WTC11 (cell line): ENCODE data around the gene FGF1.

ENCODE experiments used
- ATF3 ChIP-seq: sonication (generic); formaldehyde crosslinking; conservative IDR thresholded peaks from 2 replicates; pipeline ENCODE4 v1.8.1; 2022; ENCODE audit warnings: mild to moderate bottlenecking, missing genetic modification reagents
- ATF6 ChIP-seq: sonication (generic); formaldehyde crosslinking; IDR thresholded peaks from 2 replicates; pipeline ENCODE4 v1.8.1; 2023; ENCODE audit warnings: mild to moderate bottlenecking, missing genetic modification reagents
- CREB1 ChIP-seq: sonication (generic); formaldehyde crosslinking; IDR thresholded peaks from 2 replicates; pipeline ENCODE4 v1.8.0; 2023; ENCODE audit warnings: mild to moderate bottlenecking, missing genetic modification reagents
- CTCF ChIP-seq: fragments of 200-600 bp; IDR thresholded peaks from 2 replicates; pipeline ENCODE4 v1.8.0; 2022; ENCODE audit warnings: antibody characterized with exemption
- E2F1 ChIP-seq: sonication (generic); formaldehyde crosslinking; IDR thresholded peaks from 2 replicates; pipeline ENCODE4 v1.8.0; 2022; ENCODE audit warnings: mild to moderate bottlenecking, missing genetic modification reagents
- FOXJ3 ChIP-seq: sonication (generic); formaldehyde crosslinking; IDR thresholded peaks from 2 replicates; pipeline ENCODE4 v1.9.0; 2021; ENCODE audit warnings: missing genetic modification reagents, mild to moderate bottlenecking, borderline replicate concordance
- MAX ChIP-seq: sonication (generic); formaldehyde crosslinking; IDR thresholded peaks from 2 replicates; pipeline ENCODE4 v1.8.0; 2022; ENCODE audit warnings: mild to moderate bottlenecking, missing genetic modification reagents
- PRRX2 ChIP-seq: fragments of 250-450 bp; sonication (Bioruptor Pico); IDR thresholded peaks from 2 replicates; pipeline ENCODE4 v1.8.0; 2021; ENCODE audit warnings: mild to moderate bottlenecking
- USF2 ChIP-seq: sonication (generic); formaldehyde crosslinking; IDR thresholded peaks from 2 replicates; pipeline ENCODE4 v1.8.1; 2023; ENCODE audit warnings: mild to moderate bottlenecking, missing genetic modification reagents, moderate library complexity
- ZNF138 ChIP-seq: sonication (generic); formaldehyde crosslinking; conservative IDR thresholded peaks from 2 replicates; pipeline ENCODE4 v1.8.1; 2022; ENCODE audit warnings: mild to moderate bottlenecking, moderate library complexity, missing genetic modification reagents
- ZNF396 ChIP-seq: fragments of 250-450 bp; sonication (Bioruptor Pico); IDR thresholded peaks from 2 replicates; pipeline ENCODE4 v1.8.0; 2021; ENCODE audit warnings: mild to moderate bottlenecking, moderate library complexity, borderline replicate concordance
- ZNF416 ChIP-seq: fragments of 250-450 bp; sonication (Bioruptor Pico); IDR thresholded peaks from 2 replicates; pipeline ENCODE4 v1.9.0; 2021; ENCODE audit warnings: mild to moderate bottlenecking, inconsistent platforms

- TF ChIP-seq CTCF (no peak), ZNF138 (no peak), ATF6 (CRISPR knock-in tag) (no peak), ZNF396 (CRISPR knock-in tag) (no peak), CREB1 (CRISPR knock-in tag) (no peak), MAX (CRISPR knock-in tag) (no peak), ZNF416 (CRISPR knock-in tag) (no peak), ATF3 (CRISPR knock-in tag) (no peak), USF2 (CRISPR knock-in tag) (no peak), E2F1 (CRISPR knock-in tag) (no peak), PRRX2 (CRISPR knock-in tag) (no peak), FOXJ3 (CRISPR knock-in tag) (no peak)
These were observed 29.4 kb upstream of the FGF1 start for GRCh38 chr5:142715291-142715690.
